Esophagus squamous epithelium (tissue), 4 donors: ENCODE results near the gene MCM3AP.

ENCODE experiments used
- POLR2A ChIP-seq, 4 donors: fragments of 450-650 bp; IDR thresholded peaks; one replicate each; pipeline ENCODE4 v1.6.1; 2017; ENCODE audit warnings: antibody characterized with exemption in 4 of 4, mild to moderate bottlenecking in 4 of 4, moderate library complexity in 3 of 4
- TF ChIP-seq, protein P1 (sequence below), 6 experiments: fragments of 450-650 bp in 4 of 6; fragments of 200-600 bp in 2 of 6; sonication (generic) in 2 of 6; IDR thresholded peaks; one replicate each; pipeline ENCODE4 v1.5.1; 2016 to 2019; ENCODE audit warnings: antibody characterized with exemption in 6 of 6, mild to moderate bottlenecking in 4 of 6, moderate library complexity in 4 of 6

GRCh38 chr21:46329796-46330195 lies 44.4 kb upstream of the MCM3AP start:
- no peak for TF ChIP-seq POLR2A (IDR thresholded peaks at IDR 0.05)
- TF ChIP-seq, protein P1, sequence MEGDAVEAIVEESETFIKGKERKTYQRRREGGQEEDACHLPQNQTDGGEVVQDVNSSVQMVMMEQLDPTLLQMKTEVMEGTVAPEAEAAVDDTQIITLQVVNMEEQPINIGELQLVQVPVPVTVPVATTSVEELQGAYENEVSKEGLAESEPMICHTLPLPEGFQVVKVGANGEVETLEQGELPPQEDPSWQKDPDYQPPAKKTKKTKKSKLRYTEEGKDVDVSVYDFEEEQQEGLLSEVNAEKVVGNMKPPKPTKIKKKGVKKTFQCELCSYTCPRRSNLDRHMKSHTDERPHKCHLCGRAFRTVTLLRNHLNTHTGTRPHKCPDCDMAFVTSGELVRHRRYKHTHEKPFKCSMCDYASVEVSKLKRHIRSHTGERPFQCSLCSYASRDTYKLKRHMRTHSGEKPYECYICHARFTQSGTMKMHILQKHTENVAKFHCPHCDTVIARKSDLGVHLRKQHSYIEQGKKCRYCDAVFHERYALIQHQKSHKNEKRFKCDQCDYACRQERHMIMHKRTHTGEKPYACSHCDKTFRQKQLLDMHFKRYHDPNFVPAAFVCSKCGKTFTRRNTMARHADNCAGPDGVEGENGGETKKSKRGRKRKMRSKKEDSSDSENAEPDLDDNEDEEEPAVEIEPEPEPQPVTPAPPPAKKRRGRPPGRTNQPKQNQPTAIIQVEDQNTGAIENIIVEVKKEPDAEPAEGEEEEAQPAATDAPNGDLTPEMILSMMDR (IDR thresholded peaks at IDR 0.05): no peak
